HG03175 (cell line): ENCODE results near the gene MICALL2.

Experiments used
- ATAC-seq: cut with Tn5 transposase; IDR thresholded peaks from one replicate; pipeline ENCODE4 v1.9.1; 2021; ENCODE audit warnings: mild to moderate bottlenecking, moderate library complexity; ENCODE audit not compliant: unreplicated experiment

The MICALL2 gene

DNA sequence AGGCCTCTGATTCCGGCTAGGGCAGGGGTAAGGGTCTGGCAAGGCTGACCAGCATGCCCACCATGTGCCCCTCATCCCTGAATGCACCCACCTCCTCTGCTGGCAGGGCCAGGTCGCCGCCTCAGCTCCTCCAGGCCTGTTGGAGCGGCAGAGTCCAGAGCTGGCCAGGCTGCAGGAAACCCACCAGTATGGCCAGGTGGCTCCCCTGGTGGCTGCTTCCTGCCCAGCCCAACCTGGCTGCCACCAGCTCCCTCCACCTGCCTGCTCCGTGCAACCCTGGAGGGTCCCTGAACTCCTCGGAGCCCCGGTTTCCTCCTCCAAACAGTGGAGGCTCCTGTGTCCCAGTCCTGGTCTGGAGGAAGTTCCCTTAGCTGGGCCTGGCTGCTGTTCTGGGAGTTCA lies 39.6 kb downstream of the MICALL2 start:
- no peak for ATAC-seq

DNA sequence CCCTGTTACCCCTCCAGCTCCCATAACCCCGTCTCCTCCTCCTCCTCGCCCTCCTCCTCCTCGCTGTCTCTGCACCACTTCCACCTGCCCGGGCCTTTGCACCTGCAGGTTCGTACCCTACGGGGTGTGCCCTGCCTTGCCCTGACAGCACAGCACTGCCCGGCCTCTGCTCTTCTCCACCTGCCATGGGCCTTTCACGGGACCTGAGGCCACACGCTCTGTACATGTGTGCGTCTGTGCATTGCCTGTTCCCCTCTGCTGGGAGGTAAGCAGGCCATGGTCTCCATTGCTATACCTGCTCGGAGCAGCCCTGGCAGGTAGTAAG lies 40.0 kb downstream of the MICALL2 start:
- ATAC-seq: no peak

DNA sequence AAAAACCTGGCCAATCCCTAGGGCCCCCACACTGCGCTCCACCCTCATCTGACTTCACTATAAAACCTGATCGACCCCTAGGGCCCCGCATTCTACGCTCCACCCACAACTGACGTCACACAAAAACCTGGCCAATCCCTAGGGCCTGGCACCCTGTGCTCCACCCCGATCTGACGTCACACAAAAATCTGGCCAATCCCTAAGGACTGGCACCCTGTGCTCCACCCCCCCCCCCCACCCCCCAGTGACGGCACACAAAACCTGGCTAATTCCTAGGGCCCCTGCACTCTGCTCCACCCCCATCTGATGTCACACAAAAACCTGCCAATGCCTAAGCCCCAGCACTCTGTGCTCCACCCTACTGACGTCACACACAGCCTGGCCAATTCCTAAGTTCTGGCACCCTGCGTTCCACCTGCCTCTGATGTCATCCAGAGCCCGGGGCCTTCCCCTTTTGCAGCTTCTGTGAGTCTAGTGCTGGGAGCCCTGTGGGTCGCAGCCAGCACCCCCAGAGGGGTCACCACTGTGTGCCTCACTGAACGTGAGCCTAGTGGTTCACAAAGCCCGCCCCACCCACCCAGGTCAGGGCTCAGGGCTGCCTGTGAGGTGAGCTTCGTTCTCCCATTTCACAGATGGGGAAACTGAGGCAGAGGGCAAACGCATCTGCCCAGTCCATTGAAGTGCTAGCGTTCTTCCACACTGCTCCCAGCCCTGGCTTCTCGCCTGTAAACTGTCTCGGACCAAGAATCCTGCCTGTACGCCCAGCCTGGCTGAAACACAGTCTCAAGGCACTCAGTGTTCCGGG lies 40.6 kb downstream of the MICALL2 start:
- no peak for ATAC-seq

DNA sequence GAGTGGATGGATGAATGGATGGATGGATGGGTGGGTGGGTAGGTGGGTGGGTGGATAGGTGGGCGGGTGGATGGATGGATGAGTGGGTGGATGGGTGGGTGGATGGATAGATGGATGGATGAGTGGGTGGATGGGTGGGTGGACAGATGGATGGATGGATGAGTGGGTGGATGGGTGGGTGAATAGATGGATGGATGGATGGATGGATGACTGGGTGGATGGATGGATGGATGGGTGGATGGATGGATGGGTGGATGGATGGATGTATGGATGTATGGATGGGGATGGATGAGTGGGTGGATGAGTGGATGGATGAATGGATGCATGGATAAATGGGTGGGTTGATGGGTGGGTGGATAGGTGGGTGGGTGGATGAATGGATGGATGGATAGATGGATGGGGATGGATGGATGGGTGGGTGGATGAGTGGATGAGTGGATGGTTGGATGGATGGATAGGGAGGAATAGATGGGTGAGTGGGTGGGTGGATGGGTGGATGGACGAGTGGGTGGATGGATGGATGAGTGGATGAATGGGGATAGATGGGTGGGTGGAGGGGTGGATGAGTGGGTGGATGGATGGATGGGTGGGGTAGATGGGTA lies 43.8 kb downstream of the MICALL2 start:
- no peak for ATAC-seq

DNA sequence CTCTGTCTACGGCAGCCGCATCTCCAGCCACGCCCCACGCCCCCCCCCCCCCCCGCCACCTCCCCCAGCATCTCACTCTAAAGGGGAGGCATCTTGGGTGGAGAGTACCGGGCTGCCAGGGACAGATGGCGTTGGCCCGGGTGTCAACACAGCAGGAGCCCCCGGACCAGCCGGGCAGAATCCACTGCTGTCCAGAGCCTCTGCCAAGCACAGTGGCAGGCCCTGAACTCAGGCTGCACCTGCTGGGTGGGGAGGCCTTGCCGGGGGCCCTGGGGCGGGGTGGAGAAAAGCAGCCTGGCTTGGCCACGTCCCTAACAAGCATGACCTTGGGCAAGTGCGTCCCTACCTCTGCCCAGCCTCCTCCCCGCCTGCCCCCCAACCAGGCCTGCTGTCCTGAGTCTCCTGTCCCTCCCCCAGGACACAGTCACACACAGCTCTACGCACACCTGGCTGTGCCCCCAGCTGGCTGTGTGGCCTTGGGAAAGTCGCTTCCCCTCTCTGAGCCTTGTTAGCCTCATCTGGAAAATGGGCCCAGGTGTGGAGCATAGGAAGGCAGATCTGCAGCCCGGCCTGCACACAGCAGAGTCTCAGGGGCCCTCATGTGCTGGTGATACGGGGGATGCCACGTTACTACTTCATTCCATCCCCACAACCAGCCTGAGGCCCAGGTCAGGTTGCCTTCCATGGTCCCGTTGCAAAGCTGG lies 45.2 kb downstream of the MICALL2 start:
- ATAC-seq: no peak

DNA sequence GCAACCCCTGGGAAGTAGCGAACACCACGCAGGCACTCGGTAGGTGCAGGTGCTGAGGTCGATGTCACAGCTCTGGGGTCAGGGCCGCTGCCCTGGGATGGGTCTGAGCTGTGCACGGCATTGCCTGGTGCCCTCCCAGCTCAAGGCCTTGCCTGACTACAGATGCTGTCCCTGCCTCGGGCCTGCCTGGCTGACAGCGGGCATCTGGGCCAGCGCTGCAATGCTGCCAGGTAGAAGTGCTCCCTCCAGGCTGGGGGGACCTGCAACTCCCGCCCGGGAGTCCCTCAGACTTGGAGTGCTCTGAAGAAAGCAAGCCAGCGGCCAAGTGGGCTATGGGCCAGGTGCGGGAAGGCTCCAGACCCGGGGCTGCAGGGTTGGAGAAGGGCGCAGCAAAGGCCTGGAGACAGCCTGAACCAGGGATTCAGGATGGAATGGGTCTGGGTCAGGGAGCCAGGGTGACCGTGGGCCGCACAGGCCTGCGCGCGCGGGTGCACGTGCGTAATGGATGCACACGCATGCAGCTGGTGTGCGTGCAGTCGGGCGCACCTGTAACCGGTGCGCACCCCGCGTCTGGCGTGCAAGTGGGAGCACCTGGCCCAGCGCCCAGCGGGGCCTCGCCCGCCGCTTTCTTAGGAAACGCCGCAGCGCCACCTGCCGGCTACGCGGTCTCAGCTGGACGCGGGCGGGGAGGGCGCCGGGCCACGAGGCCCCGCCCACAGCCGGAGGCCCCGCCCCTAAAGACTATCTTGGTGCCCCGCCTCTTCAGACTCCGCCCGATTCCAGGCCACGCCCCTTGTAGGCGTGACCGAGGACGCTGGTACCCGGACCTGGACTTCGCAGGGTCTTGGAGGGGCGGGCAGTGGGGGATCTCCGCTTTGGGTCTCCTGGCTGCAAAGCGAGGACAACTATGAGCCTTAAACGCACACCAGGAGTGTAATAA lies 46.7 kb downstream of the MICALL2 start:
- peak; percentile 59 for ATAC-seq

DNA sequence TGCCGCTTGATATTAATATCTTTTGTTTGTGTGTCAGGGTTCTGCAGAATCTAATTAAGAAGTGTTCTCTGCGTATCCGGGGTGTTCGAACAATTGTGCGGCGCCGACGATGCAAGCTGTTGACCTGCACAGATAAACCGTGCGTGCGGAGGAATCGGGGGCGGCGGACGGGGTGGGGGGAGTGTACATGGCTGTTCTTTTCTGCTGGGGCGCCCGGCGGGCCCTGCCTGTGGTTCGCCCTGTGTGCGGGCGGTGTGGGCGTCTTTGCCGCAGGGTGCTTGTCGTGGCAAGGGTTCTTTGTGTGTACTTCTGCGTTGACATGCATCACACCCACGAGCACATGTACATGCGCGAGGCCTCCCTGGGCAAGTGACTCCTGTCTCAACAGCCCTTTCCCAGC lies 47.9 kb downstream of the MICALL2 start:
- no peak for ATAC-seq

DNA sequence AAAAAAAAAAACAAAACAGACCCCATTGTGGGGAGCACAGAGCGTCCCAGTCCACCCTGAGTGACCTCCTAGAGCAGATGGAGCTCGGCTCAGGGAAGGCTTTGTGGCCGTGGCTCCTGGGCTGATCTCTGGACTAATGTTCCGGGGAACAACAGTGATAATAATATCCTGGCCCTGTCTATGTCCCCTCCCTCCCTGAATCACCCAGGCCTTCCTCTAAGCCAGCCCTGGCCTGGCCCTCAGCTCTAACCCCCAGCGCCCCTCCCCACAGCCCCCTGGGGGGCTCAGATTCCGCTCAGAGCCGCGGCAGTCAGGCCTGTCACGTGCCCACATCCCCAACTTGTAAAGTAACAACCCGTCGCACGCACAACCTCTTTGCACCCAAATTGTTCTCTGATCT lies 48.3 kb downstream of the MICALL2 start:
- no peak for ATAC-seq

DNA sequence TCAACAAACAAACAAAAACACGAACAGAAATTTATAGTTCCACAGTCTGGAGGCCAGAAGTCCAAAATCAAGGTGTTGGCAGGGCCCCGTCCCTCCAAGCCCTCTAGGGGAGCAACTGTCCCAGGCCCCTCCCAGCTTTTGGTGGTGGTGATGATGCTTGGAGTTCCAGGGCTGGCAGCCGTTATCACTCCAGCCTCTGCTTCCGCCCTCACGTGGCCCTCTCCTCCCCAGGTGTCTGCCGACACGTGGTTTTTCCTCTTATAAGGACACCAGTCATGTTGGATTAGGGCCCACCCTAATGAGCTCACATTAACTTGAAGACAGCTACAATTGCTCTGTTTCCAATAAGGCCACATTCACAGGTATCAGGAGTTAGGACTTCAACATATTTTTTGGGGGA lies 49.7 kb downstream of the MICALL2 start:
- no peak for ATAC-seq

DNA sequence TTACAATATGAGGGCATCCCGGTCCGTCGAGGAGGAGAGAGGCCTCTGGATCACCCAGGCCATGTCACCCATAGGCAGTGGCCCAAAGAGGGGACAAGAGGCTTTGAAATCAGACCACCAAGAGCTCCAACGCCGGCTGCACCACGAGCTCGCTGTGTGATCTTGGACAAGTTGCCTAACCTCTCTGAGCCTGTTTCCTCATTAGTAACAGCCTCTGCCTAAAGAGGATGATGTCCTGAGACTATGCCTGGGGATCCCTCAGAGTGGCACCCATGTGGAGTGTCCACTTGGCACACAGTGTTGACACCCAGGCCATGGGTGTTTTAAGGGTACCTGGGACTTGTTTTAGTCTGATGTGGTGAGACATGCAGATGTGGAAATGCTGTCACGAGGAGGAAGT lies 50.8 kb downstream of the MICALL2 start:
- ATAC-seq: no peak

DNA sequence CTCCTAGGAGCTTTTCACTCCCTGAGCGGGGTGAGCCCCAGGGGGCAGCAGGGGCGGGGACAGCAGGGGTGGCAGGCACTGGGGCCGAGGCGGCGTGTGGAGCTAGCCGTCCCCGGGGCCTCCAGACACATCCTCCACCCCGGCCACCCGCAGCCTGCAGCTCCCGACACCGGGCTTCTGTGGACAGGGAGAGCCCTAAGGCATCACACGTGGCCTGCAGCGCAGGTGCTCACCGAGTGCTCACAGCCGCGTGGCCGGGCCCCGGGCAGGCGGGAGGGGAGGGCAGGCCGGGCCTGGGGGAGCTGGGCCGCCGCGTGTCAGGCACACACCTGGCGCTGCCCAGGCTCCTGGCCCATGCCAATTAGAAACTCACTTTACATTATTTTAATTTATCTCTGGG lies 51.4 kb downstream of the MICALL2 start:
- no peak for ATAC-seq

DNA sequence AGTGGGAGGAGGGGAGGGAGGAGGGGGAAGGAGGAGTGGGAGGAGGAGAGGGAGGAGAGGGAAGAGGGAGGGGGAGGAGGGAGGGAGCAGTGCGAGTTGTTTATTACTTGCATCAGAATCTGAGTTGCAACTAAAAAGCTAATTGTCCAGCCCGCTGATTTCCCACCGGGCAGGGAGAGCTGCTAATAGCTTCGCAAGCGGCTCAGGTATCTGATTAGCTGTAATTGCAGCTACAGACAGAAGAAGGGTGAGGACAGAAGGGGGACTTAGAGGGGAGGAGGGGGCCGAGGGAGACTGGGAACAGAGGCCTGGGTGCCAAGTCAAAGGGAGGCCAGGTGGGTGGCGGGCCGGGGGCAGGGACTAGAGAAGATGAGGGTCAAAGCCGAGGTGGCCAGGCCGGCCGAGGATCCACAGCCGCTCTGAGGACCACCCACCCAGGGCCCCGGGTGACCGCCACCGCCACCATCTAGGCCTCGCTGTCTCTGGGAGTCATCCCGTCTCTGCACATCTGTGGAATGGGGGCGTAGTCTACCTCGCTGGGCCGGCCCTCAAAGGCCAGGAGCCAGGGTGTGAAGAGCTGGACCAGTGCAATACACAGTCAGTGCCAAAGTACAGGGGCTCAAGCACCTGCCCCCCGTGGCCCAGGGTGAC lies 54.2 kb downstream of the MICALL2 start:
- ATAC-seq: no peak

DNA sequence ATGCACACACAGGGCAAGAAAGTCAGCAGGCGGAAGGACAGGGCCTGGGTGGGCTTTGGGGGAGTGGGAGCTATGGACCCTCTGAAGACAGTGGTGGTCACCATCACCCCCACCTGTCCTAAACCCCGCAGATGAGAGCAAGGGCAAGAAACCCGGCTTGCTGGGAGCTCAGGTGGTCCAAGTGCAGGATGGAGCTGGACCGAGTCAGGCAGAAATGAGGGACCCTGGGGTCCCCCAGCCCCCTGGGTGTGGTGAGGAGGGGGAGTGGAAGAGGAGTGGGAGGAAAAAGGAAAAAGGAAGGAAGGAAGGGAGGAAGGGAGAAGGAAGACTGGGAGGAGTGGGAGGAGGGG lies 54.8 kb downstream of the MICALL2 start:
- ATAC-seq: no peak

DNA sequence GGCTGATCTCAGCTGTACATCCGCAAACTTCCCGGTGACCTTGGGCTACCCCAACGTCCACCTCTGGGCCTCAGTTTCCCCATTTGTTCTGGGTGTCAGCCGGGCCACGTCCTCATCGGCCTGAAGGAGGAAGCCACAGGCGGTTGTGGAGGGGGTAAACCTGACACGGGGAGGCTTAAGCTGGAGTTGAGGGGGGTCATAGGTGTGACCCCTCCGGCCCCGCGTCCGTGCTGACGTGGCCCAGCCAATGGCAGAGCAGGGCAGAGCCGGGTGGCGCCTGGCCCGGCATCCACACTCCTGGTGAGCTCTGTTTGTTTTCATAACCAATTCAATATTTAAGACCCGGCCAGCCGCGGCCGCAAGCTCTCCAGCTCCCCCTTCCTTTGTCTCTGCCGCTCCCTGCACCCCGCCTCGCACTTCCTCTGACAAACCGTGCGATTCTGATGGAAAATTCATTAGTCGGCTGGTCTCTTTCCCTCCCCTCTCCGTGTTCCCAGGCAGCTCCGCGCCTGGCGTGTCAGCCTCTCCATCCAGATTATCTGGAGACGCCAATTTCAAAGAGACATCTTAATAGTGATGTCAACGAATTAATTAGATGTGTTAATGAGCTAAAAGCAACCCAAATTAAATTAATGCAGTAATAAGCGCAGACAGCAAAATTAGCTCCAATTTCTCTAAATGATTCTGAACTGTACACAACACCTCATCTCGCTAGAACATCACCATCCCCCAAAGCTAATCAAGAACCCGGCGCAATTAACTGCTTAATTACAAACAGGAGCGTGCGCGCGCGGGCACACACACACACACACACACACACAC lies 55.4 kb downstream of the MICALL2 start:
- no peak for ATAC-seq

DNA sequence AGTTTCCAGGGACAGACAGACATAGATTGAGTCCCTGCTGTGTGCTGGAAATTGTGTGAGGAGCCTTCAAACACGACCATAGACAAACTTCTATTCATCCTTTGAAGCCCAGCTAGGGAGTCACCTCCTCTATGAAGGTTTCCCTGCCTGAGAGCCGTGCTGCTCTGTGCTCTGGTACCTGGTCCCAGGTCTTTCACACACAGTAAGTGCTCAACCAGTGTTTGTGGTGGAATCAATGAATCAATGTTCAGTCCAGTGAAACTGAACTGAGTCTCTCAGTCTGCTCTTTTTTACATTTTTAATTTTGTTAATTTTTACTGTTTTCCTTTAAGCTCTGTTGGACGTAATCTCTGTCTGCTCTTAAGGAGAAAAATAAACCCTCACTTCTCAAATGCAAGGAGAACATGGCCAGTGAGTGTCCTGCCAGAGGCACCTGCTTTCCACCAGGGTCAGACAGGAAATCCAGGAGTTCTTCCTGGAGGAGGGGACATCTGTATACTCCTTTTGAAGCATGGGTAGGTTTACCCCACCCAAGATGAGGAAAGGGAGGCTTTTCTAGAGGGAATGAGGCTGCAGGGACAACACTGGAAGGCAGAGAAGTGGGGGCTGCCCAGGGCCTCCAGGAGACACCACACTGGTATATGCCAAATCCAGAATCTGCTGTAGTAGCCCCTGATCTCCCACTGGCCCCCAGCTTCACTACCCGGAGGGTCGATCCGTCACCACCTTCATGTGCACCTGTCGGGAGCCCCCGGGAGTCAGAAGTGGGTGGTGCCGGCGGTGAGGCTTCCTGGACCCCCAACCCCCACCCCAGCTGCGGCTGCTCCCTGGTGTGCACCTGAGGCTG lies 56.3 kb downstream of the MICALL2 start:
- ATAC-seq: no peak

DNA sequence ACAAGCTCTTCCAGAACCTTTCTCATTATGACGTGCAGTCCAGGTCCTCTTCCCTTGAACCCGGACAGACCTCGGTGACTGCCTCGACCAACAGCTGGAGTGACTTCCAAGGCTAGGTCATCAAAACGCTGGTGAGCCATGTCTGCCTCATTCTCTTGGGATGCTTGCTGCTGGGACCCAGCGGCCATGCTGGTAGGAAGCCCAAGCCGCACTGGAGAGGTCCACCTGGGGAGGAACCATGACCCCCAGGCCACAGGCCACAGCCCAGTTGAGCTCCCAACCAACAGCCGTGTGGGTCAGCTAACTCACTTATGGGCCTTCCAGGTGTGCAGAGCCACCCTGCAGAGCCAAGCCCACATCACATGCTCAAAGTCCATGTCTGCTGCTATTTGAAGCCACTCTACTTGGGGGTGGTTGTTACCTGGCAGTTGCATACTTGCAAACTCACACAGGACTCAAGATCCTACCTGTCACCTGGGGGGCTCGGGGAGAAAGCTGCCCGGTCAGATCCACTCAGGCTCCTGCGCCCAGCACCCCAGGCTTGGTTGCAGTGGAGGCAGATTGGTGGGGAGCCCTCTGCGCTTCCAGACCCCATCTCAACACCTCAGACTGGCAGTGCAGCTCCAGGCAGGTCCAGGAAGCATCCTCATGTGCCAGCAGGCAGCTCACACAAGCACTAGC lies 57.0 kb downstream of the MICALL2 start:
- ATAC-seq: no peak

DNA sequence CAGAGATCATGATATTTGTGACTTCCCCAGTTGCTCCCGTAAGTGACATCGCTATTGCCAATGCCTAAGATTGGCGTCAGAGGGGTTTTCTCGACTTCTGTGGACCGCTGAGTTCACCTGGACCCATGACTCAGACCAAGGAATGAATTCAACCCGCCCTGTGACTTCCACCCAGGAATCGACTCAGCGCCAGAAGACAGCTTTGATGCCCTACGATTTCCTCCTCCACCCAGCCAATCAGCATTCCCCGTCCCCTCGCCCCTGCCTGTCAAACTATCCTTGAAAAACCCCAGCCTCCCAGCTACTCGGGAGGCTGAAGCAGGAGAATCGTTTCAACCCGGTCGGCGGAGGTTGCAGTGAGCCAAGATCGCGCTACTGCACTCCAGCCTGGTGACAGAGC lies 58.3 kb downstream of the MICALL2 start:
- no peak for ATAC-seq

DNA sequence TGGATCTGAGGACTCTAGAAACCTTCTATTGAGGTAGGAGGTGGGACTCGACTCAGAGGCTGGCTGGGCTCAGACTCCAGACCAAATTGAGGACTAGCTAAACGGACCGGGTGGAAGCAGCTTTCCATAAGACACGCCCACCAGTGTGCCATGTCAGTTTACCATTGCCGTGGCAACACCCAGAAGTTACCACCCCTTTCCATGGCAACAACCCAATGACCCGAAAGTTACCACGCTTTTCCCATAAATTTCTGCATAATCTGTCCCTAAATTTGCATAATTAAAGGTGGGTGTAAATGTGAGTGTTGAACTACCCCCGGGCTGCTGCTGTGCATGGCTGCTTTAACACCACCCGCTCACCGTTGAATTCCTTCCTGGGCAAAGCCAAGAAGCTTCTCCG lies 58.9 kb downstream of the MICALL2 start:
- no peak for ATAC-seq
